Prostate gland (tissue), 2 donors: ENCODE results near the gene SIM1. TPM values are rescaled to one million over a fixed set of nuclear protein-coding genes. Genes with fewer than 3 reads are reported as not detected.

Experiments used
- DNase-seq: peaks from one replicate; pipeline ENCODE4 v3.0.0-alpha.2; 2019; ENCODE audit warnings: low spot score
- H3K27ac ChIP-seq, 2 donors: fragments of 200-600 bp; sonication (generic); 2 replicates each; pipeline ENCODE4 v1.5.1; 2017 to 2019
- H3K27me3 ChIP-seq: fragments of 200-600 bp; sonication (generic); replicated peaks from 2 replicates; pipeline ENCODE4 v1.5.1; 2019; ENCODE audit not compliant: insufficient read depth
- H3K36me3 ChIP-seq, 2 donors: fragments of 200-600 bp; sonication (generic); 1 replicate in 1 of 2; 2 replicates in 1 of 2; pipeline versions ENCODE4 v1.5.1 to v1.8.1; 2017 to 2019
- H3K4me1 ChIP-seq: fragments of 200-600 bp; sonication (generic); replicated peaks from 2 replicates; pipeline ENCODE4 v1.5.1; 2019
- H3K4me3 ChIP-seq, 2 donors: fragments of 200-600 bp; sonication (generic); 2 replicates each; pipeline ENCODE4 v1.5.1; 2017 to 2019
- H3K9me3 ChIP-seq: fragments of 200-600 bp; sonication (generic); 2 replicates; pipeline ENCODE4 v1.5.1; 2017
- POLR2A ChIP-seq: fragments of 450-650 bp; IDR thresholded peaks from one replicate; pipeline ENCODE4 v1.6.1; 2016; ENCODE audit warnings: antibody characterized with exemption, mild to moderate bottlenecking
- POLR2AphosphoS5 ChIP-seq: sonication (generic); formaldehyde crosslinking; IDR thresholded peaks from one replicate; pipeline ENCODE4 v1.6.1; 2017; ENCODE audit warnings: antibody characterized with exemption
- WGBS: methylation state at CpG from one replicate; pipeline ENCODE4 v1.1.5; 2018; 5-methylcytosine and 5-hydroxymethylcytosine counted together
- intact Hi-C: fragments of 100-400 bp; cut with DNase I; formaldehyde crosslinking; loops from one replicate; pipeline ENCODE4 v1.14.2; 2022
- total RNA-seq, 2 donors: library from RNA; depleted of rRNA; stranded (reverse); fragments of >200 nt; gene quantifications; one replicate each; pipeline ENCODE4 v1.1.0, GENCODE V29; 2016
- TF ChIP-seq, protein P1 (sequence below), 4 experiments: fragments of 200-600 bp in 2 of 4; fragments of 450-650 bp in 2 of 4; sonication (generic) in 2 of 4; IDR thresholded peaks; 1 replicate in 3 of 4; 2 replicates in 1 of 4; pipeline ENCODE4 v1.5.1; 2016 to 2019; ENCODE audit warnings: antibody characterized with exemption in 4 of 4, mild to moderate bottlenecking in 2 of 4, moderate library complexity in 2 of 4

Gene SIM1
- total RNA-seq, 2 donors from 2014 or later, result 0.85 TPM; not detected in 1

DNA sequence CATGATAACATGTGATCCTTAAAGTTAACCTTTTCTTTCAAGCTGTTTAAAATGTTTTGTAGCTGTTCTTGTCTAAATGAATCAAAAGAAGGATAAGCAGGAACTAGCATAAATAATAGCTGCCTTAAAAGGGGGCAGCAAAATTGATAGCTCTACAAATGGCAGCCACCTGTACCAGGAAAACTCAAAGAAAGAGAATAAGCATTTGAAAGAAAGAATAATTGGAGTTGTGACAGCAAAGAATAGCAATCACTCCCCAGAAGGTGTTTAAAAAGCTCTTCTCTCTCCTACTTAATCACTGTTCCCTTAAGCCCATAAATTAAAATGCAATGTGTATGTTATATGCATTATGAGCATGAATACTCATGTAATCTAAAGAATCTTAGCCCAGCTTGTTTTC is 114.6 kb downstream of the SIM1 start:
- DNase-seq, result no peak
- intact Hi-C loops, result no loop called here
- Histone ChIP-seq H3K27ac (no peak overlapping the region), H3K9me3 (no peaks in the 10 kb centered on the region), H3K36me3 (no peaks in the 10 kb centered on the region), H3K4me1 (no peaks in the 10 kb centered on the region), H3K4me3 (no peak overlapping the region), H3K27me3 (no peaks in the 10 kb centered on the region)
- TF ChIP-seq POLR2A (no peak), POLR2AphosphoS5 (no peak)
- TF ChIP-seq, protein P1, sequence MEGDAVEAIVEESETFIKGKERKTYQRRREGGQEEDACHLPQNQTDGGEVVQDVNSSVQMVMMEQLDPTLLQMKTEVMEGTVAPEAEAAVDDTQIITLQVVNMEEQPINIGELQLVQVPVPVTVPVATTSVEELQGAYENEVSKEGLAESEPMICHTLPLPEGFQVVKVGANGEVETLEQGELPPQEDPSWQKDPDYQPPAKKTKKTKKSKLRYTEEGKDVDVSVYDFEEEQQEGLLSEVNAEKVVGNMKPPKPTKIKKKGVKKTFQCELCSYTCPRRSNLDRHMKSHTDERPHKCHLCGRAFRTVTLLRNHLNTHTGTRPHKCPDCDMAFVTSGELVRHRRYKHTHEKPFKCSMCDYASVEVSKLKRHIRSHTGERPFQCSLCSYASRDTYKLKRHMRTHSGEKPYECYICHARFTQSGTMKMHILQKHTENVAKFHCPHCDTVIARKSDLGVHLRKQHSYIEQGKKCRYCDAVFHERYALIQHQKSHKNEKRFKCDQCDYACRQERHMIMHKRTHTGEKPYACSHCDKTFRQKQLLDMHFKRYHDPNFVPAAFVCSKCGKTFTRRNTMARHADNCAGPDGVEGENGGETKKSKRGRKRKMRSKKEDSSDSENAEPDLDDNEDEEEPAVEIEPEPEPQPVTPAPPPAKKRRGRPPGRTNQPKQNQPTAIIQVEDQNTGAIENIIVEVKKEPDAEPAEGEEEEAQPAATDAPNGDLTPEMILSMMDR (IDR thresholded peaks at IDR 0.05), result no peak

DNA sequence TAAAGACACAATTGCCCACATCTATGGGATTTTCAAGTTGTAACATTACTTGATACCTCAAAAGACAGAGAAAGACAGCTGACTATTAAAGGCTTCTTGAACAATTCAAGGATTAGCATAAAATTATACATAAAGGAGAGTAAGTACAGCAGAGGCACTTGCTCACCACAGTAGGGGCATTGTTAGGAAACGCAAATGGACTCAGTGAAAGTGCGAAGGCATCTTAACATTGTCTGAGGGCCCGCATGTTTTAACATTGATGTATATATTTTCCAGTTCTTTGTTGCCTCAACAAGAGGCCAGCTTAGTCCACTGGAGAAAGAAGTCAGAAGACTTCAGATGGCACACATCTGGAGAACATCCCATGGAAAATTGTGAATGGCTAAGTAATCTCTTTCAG is 115.4 kb downstream of the SIM1 start:
- H3K36me3 ChIP-seq, result no peaks in the 10 kb centered on the region
- intact Hi-C loops, result no loop called here
- no peak for TF ChIP-seq POLR2A
- TF ChIP-seq, protein P1 (IDR thresholded peaks at IDR 0.05), result no peak
- no peak for TF ChIP-seq POLR2AphosphoS5
- no peak for DNase-seq
- no peak overlapping the region for H3K4me3 ChIP-seq
- H3K27me3 ChIP-seq, result no peaks in the 10 kb centered on the region
- WGBS, result 95% methylated on average over 3 of the region's 3 CpGs
- H3K9me3 ChIP-seq, result no peaks in the 10 kb centered on the region
- no peaks in the 10 kb centered on the region for H3K4me1 ChIP-seq
- no peak overlapping the region for H3K27ac ChIP-seq

DNA sequence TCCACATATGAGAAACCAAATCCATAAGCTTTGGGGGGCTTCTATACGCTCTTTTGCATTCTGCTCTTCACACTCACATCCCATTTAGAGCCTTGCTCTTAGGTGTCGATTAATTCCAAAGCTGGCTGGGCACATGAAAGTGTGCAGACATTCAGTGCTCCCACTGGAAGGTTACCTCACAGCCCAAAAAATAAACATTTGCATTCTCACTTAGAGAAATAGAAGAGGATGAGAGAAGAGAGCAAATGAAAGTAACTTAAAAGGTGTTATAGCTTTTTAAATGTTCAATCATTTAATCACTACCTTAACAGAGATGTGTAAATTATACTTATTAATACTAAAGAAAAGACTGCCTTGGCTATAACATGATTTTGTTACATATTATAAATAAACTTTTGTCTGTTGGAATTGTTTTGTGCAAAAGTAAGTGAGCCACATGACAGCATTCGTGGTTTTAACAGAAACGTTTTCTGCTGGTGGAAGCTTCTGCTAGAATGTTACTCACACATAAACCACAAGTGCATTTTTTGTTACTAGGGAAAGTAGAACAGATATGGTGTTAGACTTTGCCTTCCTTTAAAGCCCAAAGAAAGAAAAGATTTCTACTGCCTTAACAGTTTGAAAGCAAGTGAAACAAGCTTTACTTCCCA is 116.7 kb downstream of the SIM1 start:
- H3K27ac ChIP-seq, result no peak overlapping the region
- intact Hi-C loops, result no loop called here
- no peaks in the 10 kb centered on the region for H3K9me3 ChIP-seq
- TF ChIP-seq, protein P1 (IDR thresholded peaks at IDR 0.05), result no peak
- TF ChIP-seq POLR2AphosphoS5, result no peak
- no peaks in the 10 kb centered on the region for H3K4me1 ChIP-seq
- no peaks in the 10 kb centered on the region for H3K27me3 ChIP-seq
- DNase-seq, result no peak
- no peak overlapping the region for H3K4me3 ChIP-seq
- no peaks in the 10 kb centered on the region for H3K36me3 ChIP-seq
- WGBS, result 72% methylated on average over 4 of the region's 4 CpGs

DNA sequence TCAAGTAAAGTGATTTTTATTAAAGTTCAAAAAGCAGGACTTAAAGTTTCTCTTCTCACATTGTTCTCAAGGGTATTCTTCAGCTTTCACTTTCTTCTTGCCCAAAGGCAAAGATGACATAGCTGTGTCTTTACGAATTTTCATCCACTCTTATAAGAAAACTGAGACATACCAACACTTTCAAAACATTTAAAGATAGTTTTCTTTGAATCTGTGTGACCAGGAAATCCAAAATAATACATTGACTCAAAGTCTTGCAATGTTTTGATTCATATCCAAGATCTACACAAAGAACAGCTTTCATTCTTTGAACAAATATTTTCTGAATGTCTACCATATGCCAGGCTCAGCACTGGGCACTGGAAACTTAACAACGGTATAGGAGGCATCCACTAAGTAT is 117.9 kb downstream of the SIM1 start:
- H3K27ac ChIP-seq, result no peak overlapping the region

DNA sequence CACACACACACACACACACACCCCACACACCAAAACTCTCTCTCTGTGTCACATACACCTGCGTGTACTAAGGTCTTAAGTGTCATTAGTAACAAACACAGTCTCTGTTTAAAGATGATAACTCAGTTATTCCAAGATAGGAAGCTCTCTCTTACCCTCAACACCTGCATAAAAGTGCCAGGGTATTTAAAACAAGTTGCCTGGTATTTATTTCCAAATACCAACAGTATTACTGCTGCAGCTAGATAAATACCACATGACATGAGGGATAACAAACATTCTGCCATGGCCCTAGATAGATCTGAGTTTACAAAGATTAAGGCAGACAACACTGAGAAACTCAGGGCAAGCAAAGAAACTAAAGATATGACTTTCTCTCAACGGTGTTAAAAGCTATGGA is 118.5 kb downstream of the SIM1 start:
- TF ChIP-seq POLR2AphosphoS5 (no peak), POLR2A (no peak)
- TF ChIP-seq, protein P1 (IDR thresholded peaks at IDR 0.05), result no peak
- 59% methylated on average over 2 of the region's 2 CpGs for WGBS
- Histone ChIP-seq H3K27ac (no peak overlapping the region), H3K4me1 (no peaks in the 10 kb centered on the region), H3K27me3 (no peaks in the 10 kb centered on the region), H3K9me3 (no peaks in the 10 kb centered on the region), H3K36me3 (no peaks in the 10 kb centered on the region), H3K4me3 (no peak overlapping the region)
- intact Hi-C loops, result no loop called here
- DNase-seq, result no peak

More for the DNA sequence above, 117.9 kb downstream of the SIM1 start:
- Histone ChIP-seq H3K9me3 (no peaks in the 10 kb centered on the region), H3K27me3 (no peaks in the 10 kb centered on the region), H3K4me3 (no peak overlapping the region), H3K4me1 (no peaks in the 10 kb centered on the region), H3K36me3 (no peaks in the 10 kb centered on the region)
- DNase-seq, result no peak
- TF ChIP-seq, protein P1 (IDR thresholded peaks at IDR 0.05), result no peak
- no peak for TF ChIP-seq POLR2A
- TF ChIP-seq POLR2AphosphoS5, result no peak
- intact Hi-C loops, result no loop called here
- WGBS, result 43% methylated on average over 2 of the region's 2 CpGs
